ACHN (cell line): Measurements from ENCODE around the gene WNT3.

ENCODE experiments used
- DNase-seq: peaks from one replicate; pipeline ENCODE4 v3.0.0-alpha.2; 2015
- in situ Hi-C: cut with HindIII; loops from 2 replicates; pipeline ENCODE4 v1.10.0; 2017; ENCODE audit warnings: low sequenced_read_pairs, low pct_ligation_motif_present, low pct_unique_long_range_greater_than_20kb

WNT3 gene

DNA sequence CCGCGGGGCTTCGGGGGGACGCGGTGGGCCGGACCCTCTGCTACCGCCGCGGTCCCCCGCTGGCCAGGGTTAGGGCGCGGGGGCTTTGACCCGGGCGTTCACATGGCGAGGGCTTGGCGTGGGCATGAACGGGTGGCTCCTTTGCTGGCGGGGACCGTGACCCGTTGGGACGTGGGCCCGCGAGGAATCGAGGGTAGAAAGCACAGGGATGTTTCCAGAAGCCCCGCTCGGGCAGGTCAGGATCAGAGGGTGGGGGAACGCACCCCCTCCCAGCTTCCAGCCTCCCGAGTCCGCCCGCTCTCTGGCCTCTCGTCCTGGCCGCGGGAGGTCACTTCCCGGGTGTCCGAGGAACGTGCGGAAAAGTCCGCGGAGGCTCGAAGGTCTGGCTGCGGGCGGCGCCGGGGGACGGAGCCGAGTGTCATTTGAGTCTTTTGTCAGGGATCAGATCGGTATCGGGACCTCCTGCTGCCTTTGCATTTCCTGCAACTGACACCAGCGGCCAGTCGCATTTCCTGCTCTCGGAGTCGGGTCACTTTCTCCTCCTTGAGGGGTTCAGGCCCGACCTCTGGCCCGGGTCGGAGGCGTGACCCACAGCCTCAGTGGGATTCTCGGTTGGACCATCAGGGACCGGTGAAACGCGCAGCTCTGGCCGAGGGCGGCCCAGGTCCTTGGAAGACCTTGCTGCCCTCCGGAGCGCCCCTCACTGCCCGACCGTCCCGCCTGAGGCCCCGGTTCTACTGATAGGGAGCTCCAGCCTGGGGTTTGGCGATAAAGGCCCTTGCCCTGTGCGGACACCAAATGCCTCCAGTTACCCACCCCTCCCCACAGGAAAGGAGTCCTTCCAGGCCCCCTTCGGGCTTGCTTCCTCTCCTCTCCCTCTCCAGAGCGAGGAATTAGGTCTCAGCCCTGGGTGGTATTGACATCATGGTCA, 702 bp upstream of the WNT3 start:
- in situ Hi-C loops: no loop called here
- DNase-seq: no peak

GRCh38 chr17:46817901-46818209, 637 bp downstream of the WNT3 start:
- in situ Hi-C loops: no loop called here
- DNase-seq: no peak

DNA sequence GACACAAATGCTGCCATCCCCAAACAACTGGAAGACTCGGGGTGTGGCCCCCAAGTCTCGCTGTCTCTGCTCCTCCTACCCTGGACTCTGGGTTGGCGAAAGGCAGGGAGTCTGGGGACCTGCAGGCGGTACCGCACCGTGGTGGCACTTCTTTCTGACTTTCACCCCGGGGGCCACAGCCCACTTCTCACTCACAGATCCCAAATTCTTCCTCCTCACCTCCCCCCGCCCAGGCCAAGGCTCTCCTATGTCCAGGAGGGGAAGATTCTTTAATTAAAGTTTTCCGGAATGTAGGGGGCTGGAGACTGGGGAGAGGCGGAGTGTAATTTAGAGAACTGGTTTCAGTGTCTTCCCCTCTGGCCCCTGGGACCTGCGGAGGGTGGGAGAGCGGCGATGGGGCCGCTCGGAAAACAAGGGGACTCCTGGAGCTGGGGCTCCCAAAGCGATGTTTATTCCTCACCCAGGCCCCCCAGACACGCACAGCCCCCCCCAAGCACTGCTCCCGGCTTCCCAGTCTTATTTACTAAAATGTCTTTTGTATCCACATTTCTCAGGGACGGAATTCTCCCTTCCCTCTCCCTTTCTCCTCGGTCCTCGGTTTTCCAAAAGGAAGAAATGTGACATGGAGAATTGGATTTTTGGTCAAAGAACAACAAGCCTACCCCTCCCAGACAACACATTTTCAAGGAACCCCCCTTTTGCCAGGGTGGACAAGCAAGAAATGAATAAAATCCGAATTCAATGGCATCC, 1.2 kb downstream of the WNT3 start:
- no peak for DNase-seq
- in situ Hi-C loops: no loop called here

DNA sequence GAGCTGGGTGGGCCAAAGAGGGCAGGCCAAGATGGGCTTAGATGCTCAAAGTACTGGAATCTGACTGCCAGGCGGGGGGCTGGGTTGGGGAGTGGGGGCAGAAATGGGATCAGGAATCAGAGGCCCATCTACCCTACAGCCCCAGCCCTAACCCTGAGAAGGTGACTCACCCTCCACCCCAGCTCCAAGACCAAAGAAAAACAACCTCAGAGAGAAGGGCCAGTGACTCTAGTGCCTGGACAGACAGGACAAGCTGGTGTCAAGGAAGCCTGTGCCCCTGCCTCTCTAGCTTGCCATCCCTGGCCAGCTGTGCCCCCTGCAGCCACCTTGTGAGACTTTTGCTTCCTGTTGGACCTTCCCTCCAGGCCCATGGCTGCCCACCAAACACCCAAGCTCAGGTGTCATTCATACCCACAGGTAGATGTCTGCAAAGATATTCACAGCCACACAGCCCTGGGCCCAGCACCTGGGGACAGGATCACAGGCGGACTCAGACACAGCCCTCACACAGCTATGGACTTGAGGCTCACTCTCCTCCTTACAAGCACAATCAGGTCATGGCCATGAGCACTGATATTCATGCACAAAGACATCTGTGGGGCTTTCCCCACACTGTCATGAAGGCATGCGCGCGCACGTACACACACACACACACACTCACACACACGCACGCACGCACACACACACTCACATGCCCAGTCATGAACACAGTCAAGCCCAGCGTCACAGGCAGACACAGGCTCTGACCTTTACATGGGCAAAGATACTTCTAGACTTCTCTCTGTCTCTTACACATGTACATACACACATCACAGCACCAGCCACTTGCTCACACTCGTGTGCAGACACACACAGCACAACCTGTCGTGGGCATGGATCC, 2.8 kb downstream of the WNT3 start:
- in situ Hi-C loops: no loop called here
- no peak for DNase-seq

DNA sequence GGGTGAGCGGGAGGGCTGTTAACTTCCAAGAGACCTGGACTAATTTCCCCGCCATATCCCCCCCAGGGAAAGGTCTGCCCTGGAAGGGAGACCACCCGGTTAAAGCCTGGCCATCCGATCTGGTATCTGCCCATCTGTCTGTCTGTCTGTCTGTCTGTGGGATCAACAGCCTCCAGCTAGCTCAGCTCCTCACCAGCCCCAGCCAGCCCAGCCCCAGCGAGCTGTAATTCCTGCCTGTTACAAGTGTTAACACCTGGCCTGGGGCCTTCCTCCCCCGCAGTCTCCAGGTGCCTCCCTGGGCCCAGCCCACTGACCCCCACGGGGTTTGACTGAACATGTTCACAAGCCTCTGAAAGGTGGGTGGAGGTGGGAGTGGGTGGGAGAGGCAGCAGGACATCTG, 4.0 kb downstream of the WNT3 start:
- in situ Hi-C loops: no loop called here

GRCh38 chr17:46813920-46814319, 4.6 kb downstream of the WNT3 start:
- in situ Hi-C loops: no loop called here

More for the DNA sequence above, 4.0 kb downstream of the WNT3 start:
- DNase-seq: no peak

GRCh38 chr17:46812624-46813318, 5.7 kb downstream of the WNT3 start:
- in situ Hi-C loops: no loop called here
- no peak for DNase-seq

More at GRCh38 chr17:46813920-46814319, 4.6 kb downstream of the WNT3 start:
- no peak for DNase-seq

DNA sequence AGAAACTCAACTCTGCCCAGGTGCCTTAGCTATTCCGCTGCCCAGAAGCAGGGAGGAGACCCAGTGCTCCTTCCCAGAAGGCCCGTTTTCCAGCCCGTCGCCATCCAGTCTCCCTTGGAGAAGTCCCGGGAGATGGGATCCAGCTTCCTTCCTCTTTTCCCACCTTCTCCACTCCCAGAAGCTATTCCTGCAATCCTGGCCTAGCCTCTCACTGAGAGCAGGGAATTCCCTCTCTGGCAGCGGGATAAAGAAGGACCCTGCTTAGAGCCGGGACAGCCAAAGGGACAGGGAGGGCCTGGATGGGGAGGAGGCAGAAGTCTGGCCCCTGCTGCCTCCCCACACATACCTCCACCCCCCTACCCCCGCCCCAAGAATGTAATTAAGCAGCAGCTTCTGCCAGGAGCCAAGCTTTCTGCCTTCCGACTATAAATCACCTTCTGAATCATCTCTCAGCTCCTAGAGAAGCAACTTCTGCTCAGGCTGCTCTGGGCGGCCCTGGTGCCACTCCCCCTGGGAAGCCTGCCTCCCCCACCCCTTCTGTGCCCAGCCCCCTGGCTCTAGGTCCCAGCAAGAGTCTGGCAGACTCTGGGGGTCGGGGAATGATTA, 6.4 kb downstream of the WNT3 start:
- DNase-seq: no peak

DNA sequence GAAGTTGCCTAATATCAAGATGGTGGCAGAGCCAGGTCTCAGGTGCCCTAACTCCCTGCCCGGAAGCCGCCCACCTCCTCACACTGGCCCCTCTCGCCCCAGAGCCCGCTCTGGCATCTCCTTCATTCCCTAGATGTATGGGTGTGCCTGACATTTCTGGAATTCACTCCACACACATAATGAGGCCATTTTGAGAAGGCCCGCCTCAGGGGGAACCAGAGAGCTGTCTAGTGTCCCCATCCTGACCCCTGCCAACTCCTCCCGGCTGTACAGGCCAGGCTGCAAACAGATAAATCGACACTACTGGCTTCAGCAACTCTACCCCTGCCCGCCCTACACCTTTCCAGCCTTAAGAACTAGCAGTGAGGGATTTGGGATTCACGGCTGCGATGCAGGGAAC, 7.7 kb downstream of the WNT3 start:
- in situ Hi-C loops: no loop called here
- no peak for DNase-seq

More for the DNA sequence above, 6.4 kb downstream of the WNT3 start:
- in situ Hi-C loops: no loop called here

- in situ Hi-C loops: no loop called here
- DNase-seq: no peak
Measured at GRCh38 chr17:46809110-46809571, 9.4 kb downstream of the WNT3 start.

DNA sequence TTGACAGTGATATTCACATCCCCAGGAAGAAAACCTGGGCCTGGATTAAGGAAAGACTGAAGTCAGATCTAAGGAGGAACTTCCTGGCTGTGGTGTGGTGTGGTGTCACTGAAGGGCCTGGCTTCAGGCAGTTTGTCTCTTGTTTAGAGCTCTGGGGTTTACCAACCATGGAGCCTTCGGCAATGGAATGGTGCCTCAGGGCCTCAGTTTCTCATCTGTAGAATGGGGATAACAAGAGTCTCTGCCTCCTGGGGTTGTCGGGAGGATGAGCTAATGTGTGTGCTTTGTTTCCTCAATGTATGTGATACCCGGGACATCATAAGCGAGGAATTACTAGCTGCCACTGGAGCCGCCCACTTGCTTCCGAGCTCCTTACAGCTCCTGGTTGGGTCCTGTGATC, 12.7 kb downstream of the WNT3 start:
- in situ Hi-C loops: no loop called here
- no peak for DNase-seq

DNA sequence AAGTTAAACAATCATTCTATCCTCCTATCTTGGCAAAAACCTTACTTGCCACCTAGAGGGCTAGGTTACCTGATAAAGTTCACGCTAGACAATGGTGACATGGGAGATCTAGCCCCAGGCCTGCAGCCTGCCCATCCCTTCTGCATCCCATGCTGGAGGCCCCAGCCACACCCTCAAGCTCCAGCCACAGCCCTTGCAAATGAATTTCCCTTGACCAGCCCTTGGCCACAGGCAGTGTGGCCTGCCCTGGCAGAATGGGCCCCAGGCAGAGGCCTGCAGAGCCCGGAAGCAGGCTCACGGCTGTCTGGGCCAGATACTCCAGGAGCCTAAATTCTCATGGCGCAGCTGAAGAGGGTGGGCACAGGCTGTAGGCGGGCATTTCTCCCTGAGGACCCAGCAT, 14.9 kb downstream of the WNT3 start:
- DNase-seq: no peak
- in situ Hi-C loops: no loop called here

- in situ Hi-C loops: no loop called here
- DNase-seq: no peak
Measured at GRCh38 chr17:46802800-46803199, 15.7 kb downstream of the WNT3 start.

- in situ Hi-C loops: no loop called here
Measured at GRCh38 chr17:46800573-46800972, 17.9 kb downstream of the WNT3 start.

DNA sequence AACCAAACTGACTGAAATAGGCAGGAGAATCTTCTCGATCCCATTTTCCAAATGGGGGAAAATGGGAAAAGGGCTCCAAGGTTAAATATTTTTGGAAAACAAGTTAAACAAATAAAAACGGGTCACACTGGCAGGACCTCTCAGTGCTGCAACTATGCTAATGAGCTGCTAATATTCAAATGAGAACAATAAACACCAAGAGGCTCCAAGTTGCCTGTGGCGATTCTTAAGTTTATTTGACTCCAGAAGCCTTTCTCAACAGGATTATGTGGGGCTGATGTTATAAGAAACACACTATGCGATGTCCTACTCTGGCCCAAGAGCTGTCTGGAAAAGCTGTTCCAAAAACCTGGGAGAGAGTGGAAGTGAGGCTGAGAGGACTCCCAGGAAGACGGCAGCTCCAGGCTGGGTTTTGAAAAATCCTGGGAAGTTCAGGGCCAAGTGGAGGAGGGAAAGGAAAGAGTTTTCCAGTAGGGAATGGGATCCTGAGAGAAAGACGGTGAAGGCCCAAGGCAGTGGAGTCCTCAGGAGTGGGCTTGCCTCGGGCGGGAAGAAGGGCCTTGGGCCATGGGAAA, 21.4 kb downstream of the WNT3 start:
- in situ Hi-C loops: no loop called here
- no peak for DNase-seq

More at GRCh38 chr17:46800573-46800972, 17.9 kb downstream of the WNT3 start:
- no peak for DNase-seq

- DNase-seq: no peak
Measured at GRCh38 chr17:46796524-46796923, 22.0 kb downstream of the WNT3 start.

DNA sequence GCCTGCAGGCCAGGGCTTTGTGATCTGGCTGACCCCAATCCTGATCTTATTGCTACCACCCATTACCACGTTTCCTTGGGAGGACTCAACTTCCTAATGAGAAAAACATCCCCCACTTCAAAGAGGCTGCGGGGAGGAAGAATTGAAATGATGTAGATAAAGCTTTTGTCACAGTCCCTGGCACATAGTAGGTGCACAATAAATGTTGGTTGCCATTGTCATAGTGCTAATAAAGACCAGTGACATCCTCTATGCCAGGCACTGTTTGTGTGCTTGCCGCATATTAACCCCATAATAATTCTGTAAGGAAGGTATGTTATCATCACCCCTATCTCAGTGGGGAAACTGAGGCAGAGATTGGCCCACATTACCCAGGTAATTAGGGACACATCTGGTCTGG, 22.4 kb downstream of the WNT3 start:
- in situ Hi-C loops: no loop called here
- no peak for DNase-seq

More at GRCh38 chr17:46796524-46796923, 22.0 kb downstream of the WNT3 start:
- in situ Hi-C loops: no loop called here
